ENCODE results near the gene CALM1. TPM values are rescaled to one million over a fixed set of nuclear protein-coding genes. Genes with fewer than 3 reads are reported as not detected.

CALM1 gene
- total RNA-seq, 1 experiment from 2014 or later, result 122 TPM

DNA sequence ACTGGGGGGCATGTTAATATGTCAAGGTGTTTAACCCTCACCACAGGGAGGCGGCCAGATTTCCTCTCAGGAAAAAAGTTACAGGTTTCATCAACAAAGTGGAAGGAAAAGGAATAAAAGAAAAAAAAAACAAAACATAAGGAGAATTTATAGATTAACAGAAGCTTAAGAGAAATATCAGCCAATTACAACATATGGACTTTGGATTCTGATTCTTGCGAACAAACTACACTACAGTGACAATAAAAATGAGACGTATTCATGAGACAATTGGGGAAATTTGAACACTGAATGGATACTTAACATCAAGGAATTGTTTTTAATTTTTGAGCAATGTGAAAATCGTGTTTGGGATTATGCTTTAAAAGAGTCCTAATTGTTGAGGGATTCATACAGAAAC lies 60.4 kb downstream of the CALM1 start:
- H3K4me3 Mint-ChIP-seq (ENCODE audit: unreplicated experiment), result no peak overlapping the region

More for the DNA sequence above, 60.4 kb downstream of the CALM1 start:
- Mint-ChIP-seq H3K27me3 (ENCODE audit: insufficient read depth, unreplicated experiment) (no peaks in the 10 kb centered on the region), H3K4me1 (ENCODE audit: insufficient read depth, unreplicated experiment) (no peaks in the 10 kb centered on the region), H3K9me3 (ENCODE audit: unreplicated experiment) (no peaks in the 10 kb centered on the region), H3K36me3 (ENCODE audit: insufficient read depth, unreplicated experiment) (no peaks in the 10 kb centered on the region), H3K27ac (ENCODE audit: low read depth, unreplicated experiment) (no peak overlapping the region)
- DNase-seq (ENCODE audit: unreplicated experiment), result no peak
- TF ChIP-seq, protein P1, sequence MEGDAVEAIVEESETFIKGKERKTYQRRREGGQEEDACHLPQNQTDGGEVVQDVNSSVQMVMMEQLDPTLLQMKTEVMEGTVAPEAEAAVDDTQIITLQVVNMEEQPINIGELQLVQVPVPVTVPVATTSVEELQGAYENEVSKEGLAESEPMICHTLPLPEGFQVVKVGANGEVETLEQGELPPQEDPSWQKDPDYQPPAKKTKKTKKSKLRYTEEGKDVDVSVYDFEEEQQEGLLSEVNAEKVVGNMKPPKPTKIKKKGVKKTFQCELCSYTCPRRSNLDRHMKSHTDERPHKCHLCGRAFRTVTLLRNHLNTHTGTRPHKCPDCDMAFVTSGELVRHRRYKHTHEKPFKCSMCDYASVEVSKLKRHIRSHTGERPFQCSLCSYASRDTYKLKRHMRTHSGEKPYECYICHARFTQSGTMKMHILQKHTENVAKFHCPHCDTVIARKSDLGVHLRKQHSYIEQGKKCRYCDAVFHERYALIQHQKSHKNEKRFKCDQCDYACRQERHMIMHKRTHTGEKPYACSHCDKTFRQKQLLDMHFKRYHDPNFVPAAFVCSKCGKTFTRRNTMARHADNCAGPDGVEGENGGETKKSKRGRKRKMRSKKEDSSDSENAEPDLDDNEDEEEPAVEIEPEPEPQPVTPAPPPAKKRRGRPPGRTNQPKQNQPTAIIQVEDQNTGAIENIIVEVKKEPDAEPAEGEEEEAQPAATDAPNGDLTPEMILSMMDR (IDR thresholded peaks at IDR 0.05; ENCODE audit: unreplicated experiment), result no peak
- intact Hi-C loops (cut with micrococcal nuclease), result no loop called here
- no TSS peak for BruUV-seq (replicated peaks)
- POLR2A ChIA-PET, result interaction anchor here (0.6 kb wide), 1 partner anchor 57 kb away, joined by 3 read pairs; no protein-coding TSS in a partner anchor
- CTCF ChIA-PET, result no interaction called here

Other genes with a start within 250 kb of the CALM1 start
- 107 and 125 TPM in 2 replicates for gene PSMC1, start 140.5 kb upstream of the CALM1 start, total RNA-seq (2022)
- 16.5 and 18.4 TPM in 2 replicates for gene NRDE2, start 65.1 kb upstream of the CALM1 start, total RNA-seq (2022)

All from MCF 10A (cell line).